ENCODE results near the gene SYCE3. TPM values are rescaled to one million over a fixed set of nuclear protein-coding genes. Genes with fewer than 3 reads are reported as not detected.

The SYCE3 gene
- polyA plus RNA-seq, 3 donors: 1.9 to 3.1 TPM; not detected in 1

GRCh38 chr22:50570861-50571260 lies 8.1 kb upstream of the SYCE3 start:
- H3K36me3 Mint-ChIP-seq: peaks cover 38 to 72% of the 10 kb centered on the region in 2 donors
- no peak for DNase-seq
- Histone ChIP-seq H3K9me3 (replicated peaks in 1 of 2; ENCODE audit: control insufficient read depth in 1 of 2, insufficient read depth in 1 of 2, low read length in 2 of 2) (no peaks in the 10 kb centered on the region), H4K20me1 (ENCODE audit: insufficient read depth, low read length) (no peaks in the 10 kb centered on the region), H3K79me2 (ENCODE audit: insufficient read depth, low read length) (no peaks in the 10 kb centered on the region), H3K27ac (ENCODE audit: low read depth in 1 of 2, low read length in 2 of 2) (no peak overlapping the region), H3K27me3 (ENCODE audit: control insufficient read depth in 2 of 2, insufficient read depth in 2 of 2, low read length in 2 of 2) (no peaks in the 10 kb centered on the region), H3K4me3 (replicated peaks in 1 of 3; ENCODE audit: low read depth in 2 of 3, low read length in 3 of 3) (no peak overlapping the region), H3K9ac (ENCODE audit: insufficient read depth, low read length, poor library complexity, severe bottlenecking) (no peak overlapping the region), H3K4me1 (ENCODE audit: control insufficient read depth in 1 of 2, insufficient read depth in 2 of 2, low read length in 2 of 2) (no peaks in the 10 kb centered on the region), H2AFZ (ENCODE audit: insufficient read depth, low read depth, low read length, poor library complexity, severe bottlenecking) (no peak overlapping the region), H3K36me3 (replicated peaks in 1 of 2; ENCODE audit: control insufficient read depth in 1 of 2, insufficient read depth in 2 of 2, low read length in 2 of 2) (peaks cover 31 to 63% of the 10 kb centered on the region in 2 donors), H3K4me2 (replicated peaks; ENCODE audit: extremely low read depth, low read length, poor library complexity, severe bottlenecking) (no peak overlapping the region)
- H3K4me1 Mint-ChIP-seq: no peaks in the 10 kb centered on the region
- intact Hi-C loops (cut with micrococcal nuclease): no loop called here
- H3K27ac Mint-ChIP-seq: no peak overlapping the region
- TF ChIP-seq CTCF (IDR thresholded peaks at IDR 0.05): no peak
- H3K27me3 Mint-ChIP-seq (ENCODE audit: low read depth in 3 of 3): peaks cover 0 to 5% (median 2%) of the 10 kb centered on the region in 3 donors
- WGBS (ENCODE audit: insufficient coverage): 95% methylated on average over 11 of the region's 12 CpGs
- no peaks in the 10 kb centered on the region for H3K9me3 Mint-ChIP-seq
- H3K4me3 Mint-ChIP-seq: no peak overlapping the region

GRCh38 chr22:50569896-50570535 lies 7.3 kb upstream of the SYCE3 start:
- 93% methylated on average over 13 of the region's 13 CpGs for WGBS (ENCODE audit: insufficient coverage)
- no peak overlapping the region for H3K9ac ChIP-seq (ENCODE audit: insufficient read depth, low read length, poor library complexity, severe bottlenecking)
- peaks cover 31 to 57% of the 10 kb centered on the region in 2 donors for H3K36me3 ChIP-seq (replicated peaks in 1 of 2; ENCODE audit: control insufficient read depth in 1 of 2, insufficient read depth in 2 of 2, low read length in 2 of 2)
- no peak overlapping the region for H2AFZ ChIP-seq (ENCODE audit: insufficient read depth, low read depth, low read length, poor library complexity, severe bottlenecking)
- H4K20me1 ChIP-seq (ENCODE audit: insufficient read depth, low read length): no peaks in the 10 kb centered on the region
- DNase-seq: peak in 1 of 3 donors; percentile 3
- no peak for TF ChIP-seq CTCF (IDR thresholded peaks at IDR 0.05)
- Mint-ChIP-seq H3K4me1 (no peaks in the 10 kb centered on the region), H3K27ac (no peak overlapping the region), H3K36me3 (peaks cover 36 to 65% of the 10 kb centered on the region in 2 donors), H3K4me3 (no peak overlapping the region), H3K9me3 (no peaks in the 10 kb centered on the region), H3K27me3 (ENCODE audit: low read depth in 3 of 3) (peaks cover 0 to 5% (median 5%) of the 10 kb centered on the region in 3 donors)
- H3K27me3 ChIP-seq (ENCODE audit: control insufficient read depth in 2 of 2, insufficient read depth in 2 of 2, low read length in 2 of 2): no peaks in the 10 kb centered on the region
- H3K27ac ChIP-seq (ENCODE audit: low read depth in 1 of 2, low read length in 2 of 2): no peak overlapping the region
- no peaks in the 10 kb centered on the region for H3K79me2 ChIP-seq (ENCODE audit: insufficient read depth, low read length)
- no peak overlapping the region for H3K4me2 ChIP-seq (replicated peaks; ENCODE audit: extremely low read depth, low read length, poor library complexity, severe bottlenecking)
- intact Hi-C loops (cut with micrococcal nuclease): no loop called here
- H3K4me1 ChIP-seq (ENCODE audit: control insufficient read depth in 1 of 2, insufficient read depth in 2 of 2, low read length in 2 of 2): no peaks in the 10 kb centered on the region
- no peak overlapping the region for H3K4me3 ChIP-seq (replicated peaks in 1 of 3; ENCODE audit: low read depth in 2 of 3, low read length in 3 of 3)
- no peaks in the 10 kb centered on the region for H3K9me3 ChIP-seq (replicated peaks in 1 of 2; ENCODE audit: control insufficient read depth in 1 of 2, insufficient read depth in 1 of 2, low read length in 2 of 2)

Measured in CD14-positive monocyte (primary cell).